Stimulated activated naive CD8-positive, alpha-beta T cell treated with anti-CD3 and anti-CD28 coated beads, Interleukin-15, Interleukin-2, amounts not matched to agents 100 ng/mL and 50 ng/mL, for 24 hours (primary cell): ENCODE data around the gene SLC35G6.
A peak's percentile ranks its signal among the peaks of the same experiment; 100 is the strongest.
"Not testable (repeated sequence)": the region's sequence is repeated elsewhere in the genome, so short reads cannot be mapped to it uniquely, and the experiment has no call there.

Experiments used
- H3K27ac Mint-ChIP-seq: one replicate; pipeline ENCODE4 v1.8.0; 2021; ENCODE audit warnings: mild to moderate bottlenecking, mixed read lengths
- H3K27me3 Mint-ChIP-seq: one replicate; pipeline ENCODE4 v1.8.0; 2021; ENCODE audit warnings: mixed read lengths
- H3K36me3 Mint-ChIP-seq: one replicate; pipeline ENCODE4 v1.8.0; 2021; ENCODE audit warnings: low read depth, mixed read lengths
- H3K4me1 Mint-ChIP-seq: one replicate; pipeline ENCODE4 v1.8.0; 2021; ENCODE audit warnings: low read depth, mixed read lengths
- H3K4me3 Mint-ChIP-seq: one replicate; pipeline ENCODE4 v1.8.0; 2021; ENCODE audit warnings: mild to moderate bottlenecking, mixed read lengths
- H3K9me3 Mint-ChIP-seq: one replicate; pipeline ENCODE4 v1.8.0; 2021; ENCODE audit warnings: mixed read lengths

Gene SLC35G6

DNA sequence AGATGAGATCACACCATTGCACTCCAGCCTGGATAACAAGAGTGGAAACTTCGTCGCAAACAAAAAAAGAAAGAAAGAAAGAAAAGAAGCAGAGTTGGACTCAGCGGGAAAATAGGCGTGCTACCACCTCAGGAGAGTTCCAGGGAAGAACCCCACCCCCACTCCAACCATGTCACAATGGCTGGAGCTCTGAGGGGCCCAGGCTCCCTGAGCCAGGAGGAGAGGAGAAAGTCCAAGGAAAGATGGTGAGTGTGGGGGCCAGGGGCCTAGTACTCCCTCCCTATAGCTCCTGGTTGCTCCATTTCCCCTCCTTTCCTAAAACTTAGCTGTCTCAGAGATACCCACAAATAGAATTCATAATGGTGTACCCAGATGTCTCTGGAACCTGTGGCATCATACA lies at the start of gene SLC35G6:
Gene SLC35G6 (plus strand): TSS at position 172 of the 400 bp plus-strand sequence. CDS start 71 bp downstream, at position 243.
- not testable (repeated sequence) for H3K9me3 Mint-ChIP-seq, H3K27me3 Mint-ChIP-seq
- H3K4me1 Mint-ChIP-seq: peaks cover 78% of the 10 kb centered on the region
- H3K27ac Mint-ChIP-seq: peak within 1 kb of the TSS; percentile 93
- H3K36me3 Mint-ChIP-seq: peaks cover 15% of the 10 kb centered on the region
- H3K4me3 Mint-ChIP-seq: peak within 1 kb of the TSS; percentile 91

DNA sequence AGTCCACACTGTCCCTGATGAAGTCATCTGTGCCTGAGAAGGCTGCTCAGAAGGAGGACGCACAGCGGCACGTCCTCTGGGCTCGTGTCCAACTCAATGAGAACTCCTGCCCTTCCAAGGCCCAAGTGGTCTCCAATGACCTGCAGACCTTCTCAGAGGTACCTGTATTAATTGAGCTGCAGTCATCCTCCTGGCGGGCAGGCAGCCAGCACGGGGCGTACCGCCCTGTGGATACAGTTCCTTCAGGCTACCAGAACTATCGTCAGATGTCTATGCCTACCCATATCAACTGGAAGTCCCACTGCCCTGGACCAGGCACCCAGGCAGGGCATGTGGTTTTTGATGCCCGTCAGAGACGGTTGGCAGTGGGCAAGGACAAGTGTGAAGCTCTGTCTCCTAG lies 49.0 kb upstream of the SLC35G6 start:
- H3K27ac Mint-ChIP-seq: no peak overlapping the region
- no peaks in the 10 kb centered on the region for H3K9me3 Mint-ChIP-seq
- no peak overlapping the region for H3K4me3 Mint-ChIP-seq
- H3K27me3 Mint-ChIP-seq: no peaks in the 10 kb centered on the region
- H3K36me3 Mint-ChIP-seq: no peaks in the 10 kb centered on the region
- H3K4me1 Mint-ChIP-seq: peaks cover 19% of the 10 kb centered on the region

DNA sequence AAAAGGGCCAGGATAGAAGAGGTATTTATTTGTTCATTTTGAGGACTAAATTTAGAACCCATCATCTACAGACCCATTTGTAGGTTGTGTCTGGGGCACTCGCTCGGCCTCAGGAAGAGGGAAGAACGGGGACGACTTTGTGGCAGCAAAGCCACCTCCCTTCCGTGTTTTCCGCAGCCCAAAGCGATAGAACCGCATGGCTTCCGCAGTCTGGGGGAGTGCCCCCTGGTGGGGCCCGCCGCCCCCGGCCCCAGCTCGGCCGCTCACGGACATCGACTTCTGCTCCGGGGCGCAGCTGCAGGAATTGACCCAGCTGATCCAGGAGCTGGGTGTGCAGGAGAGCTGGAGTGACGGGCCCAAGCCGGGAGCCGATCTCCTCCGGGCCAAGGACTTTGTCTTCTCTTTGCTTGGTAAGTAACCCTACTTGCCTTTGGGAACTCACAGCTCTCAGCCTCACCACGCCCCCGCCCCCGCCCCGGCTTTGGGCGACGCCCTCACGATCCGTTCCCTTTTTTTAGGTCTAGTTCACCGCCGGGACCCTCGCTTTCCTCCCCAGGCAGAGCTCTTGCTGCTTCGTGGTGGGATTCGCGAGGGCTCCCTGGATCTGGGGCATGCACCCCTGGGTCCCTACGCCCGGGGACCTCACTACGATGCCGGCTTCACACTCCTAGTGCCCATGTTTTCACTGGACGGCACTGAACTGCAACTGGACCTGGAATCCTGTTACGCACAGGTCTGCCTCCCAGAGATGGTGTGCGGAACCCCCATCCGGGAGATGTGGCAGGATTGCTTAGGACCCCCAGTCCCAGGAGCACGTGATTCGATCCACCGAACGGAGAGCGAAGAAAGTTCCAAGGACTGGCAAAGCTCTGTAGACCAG lies 45.3 kb upstream of the SLC35G6 start:
- Mint-ChIP-seq H3K27me3 (peaks cover 17% of the 10 kb centered on the region), H3K9me3 (no peaks in the 10 kb centered on the region), H3K27ac (peak overlapping the region; percentile 95), H3K4me3 (peak overlapping the region; percentile 92), H3K36me3 (peaks cover 4% of the 10 kb centered on the region), H3K4me1 (peaks cover 49% of the 10 kb centered on the region)

DNA sequence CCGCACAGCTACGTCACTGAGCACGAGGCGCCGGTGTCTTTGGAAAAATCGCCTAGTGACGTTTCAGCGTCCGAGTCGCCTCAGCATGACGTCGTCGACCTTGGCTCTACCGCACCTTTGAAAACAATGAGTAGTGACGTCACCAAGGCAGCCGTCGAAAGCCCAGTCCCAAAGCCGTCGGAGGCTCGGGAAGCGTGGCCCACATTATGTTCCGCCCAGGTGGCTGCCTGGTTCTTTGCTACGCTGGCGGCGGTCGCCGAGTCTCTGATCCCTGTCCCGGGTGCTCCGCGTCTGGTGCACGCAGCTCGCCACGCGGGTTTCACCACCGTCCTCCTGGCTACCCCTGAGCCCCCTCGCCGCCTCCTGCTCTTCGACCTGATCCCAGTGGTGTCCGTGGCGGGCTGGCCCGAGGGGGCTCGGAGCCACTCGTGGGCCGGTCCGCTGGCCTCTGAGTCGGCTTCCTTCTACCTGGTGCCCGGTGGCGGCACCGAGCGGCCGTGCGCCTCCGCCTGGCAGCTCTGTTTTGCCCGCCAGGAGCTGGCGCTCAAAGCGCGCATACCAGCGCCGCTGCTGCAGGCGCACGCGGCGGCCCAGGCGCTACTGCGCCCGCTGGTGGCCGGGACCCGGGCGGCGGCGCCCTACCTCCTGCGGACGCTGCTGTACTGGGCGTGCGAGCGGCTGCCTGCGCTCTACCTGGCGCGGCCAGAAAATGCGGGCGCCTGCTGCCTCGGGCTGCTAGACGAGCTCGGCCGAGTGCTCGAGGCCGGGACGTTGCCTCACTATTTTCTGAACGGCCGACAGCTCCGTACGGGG lies 44.5 kb upstream of the SLC35G6 start:
- Mint-ChIP-seq H3K9me3 (no peaks in the 10 kb centered on the region), H3K4me3 (peak overlapping the region; percentile 92), H3K27ac (peak overlapping the region; percentile 95), H3K36me3 (peaks cover 4% of the 10 kb centered on the region), H3K27me3 (peaks cover 23% of the 10 kb centered on the region), H3K4me1 (peaks cover 50% of the 10 kb centered on the region)

DNA sequence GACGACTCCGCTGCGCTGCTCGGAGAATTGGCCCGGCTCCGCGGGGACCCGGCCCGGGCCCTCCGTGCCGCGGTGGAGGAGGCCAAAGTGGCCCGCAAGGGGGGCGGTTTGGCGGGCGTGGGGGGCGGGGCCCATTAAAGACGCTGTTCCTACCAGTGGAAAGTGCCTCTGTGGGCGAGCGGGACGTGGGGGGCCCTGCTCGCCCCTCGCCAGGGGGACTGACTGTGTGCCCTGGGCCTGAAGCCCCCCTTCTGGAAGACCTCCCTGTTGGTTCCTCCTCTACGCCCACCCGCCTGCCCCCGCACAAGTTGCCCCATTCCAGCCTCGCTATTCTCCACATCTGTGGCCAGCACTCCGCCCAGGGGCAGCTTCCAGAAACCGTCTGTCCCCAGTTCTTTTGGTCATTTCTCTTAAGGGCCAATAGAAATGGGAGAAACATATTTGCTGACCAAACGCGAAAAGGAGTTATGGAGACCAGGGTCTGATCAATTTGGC lies 43.8 kb upstream of the SLC35G6 start:
- H3K4me3 Mint-ChIP-seq: peak overlapping the region; percentile 92
- peaks cover 50% of the 10 kb centered on the region for H3K4me1 Mint-ChIP-seq
- H3K27me3 Mint-ChIP-seq: peaks cover 30% of the 10 kb centered on the region
- no peaks in the 10 kb centered on the region for H3K9me3 Mint-ChIP-seq
- peak overlapping the region; percentile 37 for H3K27ac Mint-ChIP-seq
- peaks cover 4% of the 10 kb centered on the region for H3K36me3 Mint-ChIP-seq

DNA sequence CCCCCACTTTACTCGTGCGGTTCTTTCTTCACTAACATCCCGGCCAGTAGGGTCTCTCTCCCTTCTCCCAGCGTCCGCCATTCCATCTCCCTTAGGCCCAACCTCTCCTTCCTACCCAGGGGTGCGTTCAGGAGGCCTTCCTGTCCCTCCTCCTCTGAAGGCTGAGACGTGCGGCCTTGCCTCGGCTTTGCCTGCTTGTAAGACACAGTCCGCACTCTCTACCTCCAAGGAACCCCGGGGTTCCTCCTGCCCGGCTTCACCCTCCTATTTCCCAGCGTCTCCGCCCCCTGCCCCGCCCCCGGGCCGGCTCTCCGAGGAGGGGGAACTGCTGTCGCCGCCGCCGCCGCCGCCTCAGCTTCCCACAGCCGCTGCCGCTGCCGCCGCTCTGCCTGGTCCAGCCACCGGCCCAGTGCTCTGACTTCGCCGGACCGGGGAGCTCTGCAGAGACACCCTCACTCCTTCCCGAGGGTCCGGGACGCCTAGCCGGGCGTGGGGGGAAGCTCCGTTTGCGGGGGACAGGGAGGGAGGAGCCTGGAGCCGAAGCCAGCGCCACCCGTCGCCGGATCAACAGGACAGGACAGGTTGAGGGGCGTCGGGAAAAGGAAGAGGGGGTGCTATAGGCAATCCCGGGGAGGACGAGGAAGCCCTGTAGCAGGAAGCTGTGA lies 43.2 kb upstream of the SLC35G6 start:
- peak overlapping the region; percentile 81 for H3K4me3 Mint-ChIP-seq
- peaks cover 50% of the 10 kb centered on the region for H3K4me1 Mint-ChIP-seq
- H3K27me3 Mint-ChIP-seq: peaks cover 32% of the 10 kb centered on the region
- H3K27ac Mint-ChIP-seq: peak overlapping the region; percentile 37
- H3K9me3 Mint-ChIP-seq: no peaks in the 10 kb centered on the region
- H3K36me3 Mint-ChIP-seq: peaks cover 4% of the 10 kb centered on the region

DNA sequence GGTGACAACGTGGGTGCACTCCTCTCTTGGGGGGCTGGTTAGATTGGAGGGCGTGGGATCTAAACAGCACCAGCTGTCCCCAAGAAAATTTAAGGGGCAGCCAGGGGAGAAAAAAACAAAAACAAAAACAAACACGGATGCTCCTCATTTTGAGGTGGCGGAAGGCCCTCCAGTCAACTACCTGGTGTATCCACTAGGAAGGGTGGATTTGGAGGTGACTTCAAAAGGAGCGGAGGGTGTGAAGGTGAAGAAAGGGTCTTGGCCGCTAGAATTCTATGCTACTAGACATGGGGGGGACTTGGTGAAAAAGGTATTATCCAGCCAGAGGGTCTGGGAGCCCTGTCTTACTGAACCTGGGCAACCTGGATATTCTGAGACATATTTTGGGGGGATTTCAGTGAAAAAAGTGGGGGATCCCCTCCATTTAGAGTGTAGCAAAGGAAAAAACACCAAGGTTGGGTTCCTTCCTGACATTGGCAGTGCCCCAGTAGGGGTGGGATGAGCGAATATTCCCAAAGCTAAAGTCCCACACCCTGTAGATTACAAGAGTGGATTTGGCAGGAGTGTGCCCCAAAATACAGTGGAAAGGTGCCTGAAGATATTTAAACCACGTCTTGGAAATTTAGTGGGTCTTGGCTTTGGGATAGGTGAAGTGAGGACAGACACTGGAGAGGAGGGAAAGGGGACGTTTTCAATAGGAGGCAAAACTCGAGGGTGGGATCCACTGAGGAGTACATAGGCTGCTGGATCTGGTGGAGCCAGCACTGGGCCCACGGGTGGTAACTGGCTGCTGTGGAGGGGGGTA lies 42.4 kb upstream of the SLC35G6 start:
- Mint-ChIP-seq H3K36me3 (peaks cover 4% of the 10 kb centered on the region), H3K9me3 (no peaks in the 10 kb centered on the region), H3K27ac (no peak overlapping the region), H3K4me1 (peaks cover 50% of the 10 kb centered on the region), H3K4me3 (peak overlapping the region; percentile 81), H3K27me3 (peaks cover 36% of the 10 kb centered on the region)

DNA sequence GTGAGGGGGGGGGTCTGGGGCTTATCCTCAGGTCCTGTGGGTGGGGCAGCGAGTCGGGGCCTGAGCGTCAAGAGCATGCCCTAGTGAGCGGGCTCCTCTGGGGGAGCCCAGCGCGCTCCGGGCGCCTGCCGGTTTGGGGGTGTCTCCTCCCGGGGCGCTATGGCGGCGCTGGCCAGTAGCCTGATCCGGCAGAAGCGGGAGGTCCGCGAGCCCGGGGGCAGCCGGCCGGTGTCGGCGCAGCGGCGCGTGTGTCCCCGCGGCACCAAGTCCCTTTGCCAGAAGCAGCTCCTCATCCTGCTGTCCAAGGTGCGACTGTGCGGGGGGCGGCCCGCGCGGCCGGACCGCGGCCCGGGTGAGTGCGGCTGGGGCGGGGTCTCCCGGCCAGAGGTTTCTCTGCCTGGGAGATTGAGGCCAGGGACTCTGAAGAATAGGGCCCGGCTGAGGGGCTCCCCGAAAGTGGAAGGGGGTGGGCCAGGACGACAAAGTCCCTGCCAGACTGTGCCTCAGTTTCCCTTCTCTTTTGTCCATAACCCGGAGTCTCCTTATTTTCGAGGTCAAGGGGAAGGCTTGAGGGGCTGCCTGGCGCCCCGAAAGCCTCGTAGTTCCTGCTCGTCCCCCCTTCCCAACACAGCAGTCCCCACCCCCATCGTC lies 41.7 kb upstream of the SLC35G6 start, which contains the start of gene FGF11:
Gene FGF11 (plus strand): TSS at position 51 of the 651 bp plus-strand sequence. CDS start 109 bp downstream, at position 160.
- Mint-ChIP-seq H3K36me3 (peaks cover 4% of the 10 kb centered on the region), H3K9me3 (no peaks in the 10 kb centered on the region), H3K27me3 (peaks cover 44% of the 10 kb centered on the region), H3K27ac (peak within 1 kb of the TSS; percentile 71), H3K4me3 (peak within 1 kb of the TSS; percentile 81), H3K4me1 (peaks cover 53% of the 10 kb centered on the region)

DNA sequence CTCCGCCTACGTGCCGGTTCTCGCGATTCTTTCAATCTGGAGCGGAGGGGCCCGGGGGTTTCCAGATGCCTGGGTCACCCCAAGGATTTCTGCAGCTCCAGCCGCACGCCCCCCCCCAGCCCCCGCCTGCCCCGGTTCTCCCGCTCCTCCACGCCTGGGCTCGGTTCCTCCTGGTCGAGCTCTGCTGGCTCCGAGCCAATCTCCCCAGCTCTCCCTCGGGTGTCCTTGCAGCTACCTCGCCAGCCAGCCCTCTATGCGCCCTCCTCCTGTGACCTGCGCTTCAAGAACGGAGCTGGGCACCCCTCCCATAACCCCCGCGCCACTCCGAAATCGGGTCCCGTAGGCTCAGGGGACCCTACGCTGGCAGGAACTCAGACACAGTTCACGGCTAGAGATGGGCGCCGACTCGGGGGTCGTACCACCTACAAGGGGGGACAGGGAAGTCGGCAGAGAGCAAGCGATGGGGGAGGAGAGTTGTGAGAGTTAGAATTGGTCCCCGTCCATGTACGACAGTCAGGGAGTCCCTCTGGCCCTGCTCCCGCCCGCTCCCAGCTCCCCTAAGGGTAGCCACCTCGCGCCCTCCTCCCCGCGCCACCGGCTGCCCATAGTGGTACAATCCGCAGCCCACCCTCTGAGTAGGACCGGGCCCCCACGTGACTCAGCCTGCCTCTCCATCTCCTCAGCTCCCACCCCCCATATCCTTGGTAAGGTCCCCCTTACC lies 41.0 kb upstream of the SLC35G6 start:
- peaks cover 55% of the 10 kb centered on the region for H3K4me1 Mint-ChIP-seq

DNA sequence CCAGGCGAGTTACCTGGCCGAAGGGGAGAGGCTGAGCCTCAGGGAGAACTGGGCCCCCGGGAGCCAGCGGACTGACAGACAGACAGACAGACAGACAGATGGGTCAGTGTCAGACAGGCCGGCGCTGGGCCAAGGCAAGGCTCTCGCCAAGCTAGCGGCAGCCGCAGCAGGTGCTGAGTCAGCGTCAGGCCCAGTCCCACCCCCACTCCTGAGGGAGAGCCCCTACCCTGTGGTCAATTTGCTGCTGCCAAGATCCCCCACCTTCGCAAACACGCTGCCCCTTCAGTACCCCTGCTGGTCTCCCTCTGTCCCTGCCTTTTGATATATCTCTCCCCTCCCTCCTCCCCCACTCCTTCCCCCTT lies 40.4 kb upstream of the SLC35G6 start:
- H3K27ac Mint-ChIP-seq: no peak overlapping the region
- H3K4me1 Mint-ChIP-seq: peaks cover 57% of the 10 kb centered on the region
- peak overlapping the region; percentile 81 for H3K4me3 Mint-ChIP-seq
- H3K9me3 Mint-ChIP-seq: no peaks in the 10 kb centered on the region
- H3K36me3 Mint-ChIP-seq: peaks cover 4% of the 10 kb centered on the region
- H3K27me3 Mint-ChIP-seq: peaks cover 54% of the 10 kb centered on the region

More for the DNA sequence above, 41.0 kb upstream of the SLC35G6 start:
- Mint-ChIP-seq H3K4me3 (peak overlapping the region; percentile 81), H3K27ac (peak overlapping the region; percentile 71), H3K9me3 (no peaks in the 10 kb centered on the region), H3K36me3 (peaks cover 4% of the 10 kb centered on the region), H3K27me3 (peaks cover 49% of the 10 kb centered on the region)

DNA sequence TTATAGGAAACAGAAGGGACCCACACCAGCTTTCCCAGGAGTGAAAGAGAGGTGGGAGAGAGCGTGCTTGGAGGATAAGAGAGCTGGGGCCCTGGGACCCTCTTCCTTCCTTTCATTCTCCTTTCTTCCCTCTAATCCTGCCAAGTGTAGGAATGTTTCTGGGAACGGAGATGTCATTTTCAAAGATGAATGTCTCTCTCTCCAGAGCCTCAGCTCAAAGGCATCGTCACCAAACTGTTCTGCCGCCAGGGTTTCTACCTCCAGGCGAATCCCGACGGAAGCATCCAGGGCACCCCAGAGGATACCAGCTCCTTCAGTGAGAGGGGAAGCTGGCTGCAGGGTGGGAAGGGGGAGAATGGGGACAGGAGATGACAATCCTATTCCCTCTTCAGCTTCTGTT lies 40.0 kb upstream of the SLC35G6 start:
- no peak overlapping the region for H3K4me3 Mint-ChIP-seq
- H3K9me3 Mint-ChIP-seq: no peaks in the 10 kb centered on the region
- peaks cover 58% of the 10 kb centered on the region for H3K27me3 Mint-ChIP-seq
- peaks cover 4% of the 10 kb centered on the region for H3K36me3 Mint-ChIP-seq
- H3K4me1 Mint-ChIP-seq: peaks cover 58% of the 10 kb centered on the region
- H3K27ac Mint-ChIP-seq: no peak overlapping the region

DNA sequence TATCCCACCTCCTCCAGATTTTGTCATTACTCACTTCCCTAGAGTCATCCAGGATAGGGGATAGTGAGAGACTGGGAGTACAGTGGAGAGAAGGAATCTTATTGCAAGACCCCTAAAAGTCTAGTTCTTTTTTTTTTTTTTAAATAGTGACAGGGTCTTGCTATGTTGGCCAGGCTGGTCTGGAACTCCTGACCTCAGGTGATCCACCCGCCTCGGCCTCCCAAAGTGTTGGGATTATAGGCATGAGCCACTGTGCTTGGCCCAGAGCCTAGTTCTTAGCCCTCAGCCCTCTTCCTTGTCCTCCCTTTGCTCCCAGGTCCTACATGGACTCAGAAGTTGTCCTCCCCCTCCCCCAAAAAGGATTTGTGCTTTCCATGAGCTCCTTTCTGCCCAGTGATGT lies 39.1 kb upstream of the SLC35G6 start:
- peaks cover 53% of the 10 kb centered on the region for H3K4me1 Mint-ChIP-seq
- peaks cover 4% of the 10 kb centered on the region for H3K36me3 Mint-ChIP-seq
- H3K9me3 Mint-ChIP-seq: no peaks in the 10 kb centered on the region
- no peak overlapping the region for H3K4me3 Mint-ChIP-seq
- no peak overlapping the region for H3K27ac Mint-ChIP-seq
- H3K27me3 Mint-ChIP-seq: peaks cover 64% of the 10 kb centered on the region
